ENCODE data around the gene CELF2.

CELF2 gene

GRCh38 chr10:11083051-11083450, 65.4 kb downstream of the CELF2 start:
- no peak overlapping the region for H3K4me3 ChIP-seq (ENCODE audit: low read length)
- no peak for DNase-seq (ENCODE audit: low read depth, low spot score)

GRCh38 chr10:11085545-11085944, 67.9 kb downstream of the CELF2 start:
- DNase-seq (ENCODE audit: low read depth, low spot score) = no peak

GRCh38 chr10:11086177-11086840, 68.6 kb downstream of the CELF2 start:
- no peak for DNase-seq (ENCODE audit: low read depth, low spot score)
- no peak overlapping the region for H3K4me3 ChIP-seq (ENCODE audit: low read length)

More at GRCh38 chr10:11085545-11085944, 67.9 kb downstream of the CELF2 start:
- H3K4me3 ChIP-seq (ENCODE audit: low read length) = no peak overlapping the region

- no peak for DNase-seq (ENCODE audit: low read depth, low spot score)
- no peak overlapping the region for H3K4me3 ChIP-seq (ENCODE audit: low read length)
Measured at GRCh38 chr10:11087372-11087771, 69.7 kb downstream of the CELF2 start.

- DNase-seq (ENCODE audit: low read depth, low spot score) = no peak
- H3K4me3 ChIP-seq (ENCODE audit: low read length) = no peak overlapping the region
Measured at GRCh38 chr10:11088709-11089108, 71.0 kb downstream of the CELF2 start.

- no peak overlapping the region for H3K4me3 ChIP-seq (ENCODE audit: low read length)
- DNase-seq (ENCODE audit: low read depth, low spot score) = peak; percentile 77
Measured at GRCh38 chr10:11089272-11089671, 71.6 kb downstream of the CELF2 start.

GRCh38 chr10:11091517-11092102, 73.9 kb downstream of the CELF2 start:
- no peak for DNase-seq (ENCODE audit: low read depth, low spot score)
- H3K4me3 ChIP-seq (ENCODE audit: low read length) = no peak overlapping the region

- H3K4me3 ChIP-seq (ENCODE audit: low read length) = no peak overlapping the region
- no peak for DNase-seq (ENCODE audit: low read depth, low spot score)
Measured at GRCh38 chr10:11093771-11094736, 76.4 kb downstream of the CELF2 start.

- no peak overlapping the region for H3K4me3 ChIP-seq (ENCODE audit: low read length)
- DNase-seq (ENCODE audit: low read depth, low spot score) = peak; percentile 34
Measured at GRCh38 chr10:11095374-11095801, 77.7 kb downstream of the CELF2 start.

- DNase-seq (ENCODE audit: low read depth, low spot score) = no peak
- no peak overlapping the region for H3K4me3 ChIP-seq (ENCODE audit: low read length)
Measured at GRCh38 chr10:11096422-11096821, 78.8 kb downstream of the CELF2 start.

GRCh38 chr10:11097686-11098085, 80.0 kb downstream of the CELF2 start:
- no peak overlapping the region for H3K4me3 ChIP-seq (ENCODE audit: low read length)
- no peak for DNase-seq (ENCODE audit: low read depth, low spot score)

GRCh38 chr10:11098666-11099065, 81.0 kb downstream of the CELF2 start:
- no peak overlapping the region for H3K4me3 ChIP-seq (ENCODE audit: low read length)
- no peak for DNase-seq (ENCODE audit: low read depth, low spot score)

- peak; percentile 38 for DNase-seq (ENCODE audit: low read depth, low spot score)
- no peak overlapping the region for H3K4me3 ChIP-seq (ENCODE audit: low read length)
Measured at GRCh38 chr10:11104772-11105675, 87.4 kb downstream of the CELF2 start.

- no peak for DNase-seq (ENCODE audit: low read depth, low spot score)
- H3K4me3 ChIP-seq (ENCODE audit: low read length) = no peak overlapping the region
Measured at GRCh38 chr10:11105676-11106004, 88.0 kb downstream of the CELF2 start.

- no peak overlapping the region for H3K4me3 ChIP-seq (ENCODE audit: low read length)
- no peak for DNase-seq (ENCODE audit: low read depth, low spot score)
Measured at GRCh38 chr10:11106621-11107374, 89.1 kb downstream of the CELF2 start.

GRCh38 chr10:11107948-11108347, 90.3 kb downstream of the CELF2 start:
- H3K4me3 ChIP-seq (ENCODE audit: low read length) = no peak overlapping the region
- no peak for DNase-seq (ENCODE audit: low read depth, low spot score)

GRCh38 chr10:11108356-11108755, 90.7 kb downstream of the CELF2 start:
- H3K4me3 ChIP-seq (ENCODE audit: low read length) = no peak overlapping the region
- DNase-seq (ENCODE audit: low read depth, low spot score) = no peak

GRCh38 chr10:11109590-11109989, 91.9 kb downstream of the CELF2 start:
- no peak overlapping the region for H3K4me3 ChIP-seq (ENCODE audit: low read length)
- no peak for DNase-seq (ENCODE audit: low read depth, low spot score)

Data from Jurkat, Clone E6-1 (cell line).